Endothelial cell of umbilical vein (primary cell): Measurements from ENCODE around the gene TBATA. TPM values are rescaled to one million over a fixed set of nuclear protein-coding genes. Genes with fewer than 3 reads are reported as not detected.

ENCODE experiments used
- BruUV-seq: library from RNA; stranded (reverse); fragments of 400-500 nt; replicated peaks from 2 replicates; lab custom pipeline; 2021; lab: Mats Ljungman, UMichigan
- CTCF ChIA-PET: fragments of 300-600, 350-600 bp; sonication (Branson Sonifier 250); formaldehyde crosslinking; loops from one replicate; lab custom pipeline; 2021; ENCODE audit warnings: antibody characterized with exemption, inconsistent platforms; lab: Charles Lee
- POLR2A ChIA-PET: fragments of 300-600, 350-600 bp; sonication (Branson Sonifier 250); formaldehyde crosslinking; loops from one replicate; lab custom pipeline; 2021; ENCODE audit warnings: antibody characterized with exemption, inconsistent platforms; lab: Charles Lee
- DNase-seq: peaks from one replicate; pipeline ENCODE4 v3.0.0-alpha.2; 2011; ENCODE audit warnings: low read depth, low spot score
- FAIRE-seq: peaks from 2 replicates; lab custom pipeline; 2011; peaks lifted over from hg19 to GRCh38; lab: Jason Lieb, UNC
- H2AFZ ChIP-seq: 2 replicates; pipeline ENCODE4 v1.6.0; 2012; ENCODE audit warnings: low read depth, low read length, control low read depth, inconsistent platforms
- H3K27ac ChIP-seq: 2 replicates; pipeline ENCODE4 v1.5.1; 2011; ENCODE audit warnings: low read depth, mild to moderate bottlenecking, control low read depth, low read length, moderate library complexity; ENCODE audit not compliant: insufficient read depth
- H3K27me3 ChIP-seq, 2 experiments: 2 replicates each; pipeline versions ENCODE4 v1.6.0 to v1.6.1; 2011; ENCODE audit warnings: low read length in 2 of 2, mixed read lengths in 1 of 2; ENCODE audit not compliant: control insufficient read depth in 2 of 2, insufficient read depth in 2 of 2
- H3K36me3 ChIP-seq, 2 experiments: 2 replicates in 1 of 2; 3 replicates in 1 of 2; pipeline ENCODE4 v1.5.1; 2011; ENCODE audit warnings: low read length in 2 of 2, mild to moderate bottlenecking in 1 of 2, moderate library complexity in 1 of 2; ENCODE audit not compliant: control insufficient read depth in 2 of 2, insufficient read depth in 2 of 2; ENCODE audit errors: extremely low read depth in 1 of 2
- H3K4me1 ChIP-seq: 3 replicates; pipeline ENCODE4 v1.5.1; 2011; ENCODE audit warnings: mild to moderate bottlenecking, low read length; ENCODE audit not compliant: control insufficient read depth, insufficient read depth; ENCODE audit errors: extremely low read depth
- H3K4me2 ChIP-seq: 2 replicates; pipeline ENCODE4 v1.6.1; 2011; ENCODE audit warnings: low read length, control low read depth, mixed read lengths; ENCODE audit not compliant: insufficient read depth
- H3K4me3 ChIP-seq, 3 experiments: fragments of 200-600 bp in 1 of 3; sonication (generic), shearing (Covaris generic) in 1 of 3; replicated peaks in 1 of 3; 2 replicates each; pipeline ENCODE4 v1.5.1; 2011 to 2016; ENCODE audit warnings: control low read depth in 3 of 3, low read length in 3 of 3, mild to moderate bottlenecking in 2 of 3, inconsistent platforms in 1 of 3, low read depth in 1 of 3, moderate library complexity in 1 of 3; ENCODE audit not compliant: insufficient read depth in 1 of 3
- H3K79me2 ChIP-seq: 2 replicates; pipeline ENCODE4 v1.6.0; 2012; ENCODE audit warnings: low read length, inconsistent platforms; ENCODE audit not compliant: control insufficient read depth, insufficient read depth
- H3K9ac ChIP-seq: replicated peaks from 2 replicates; pipeline ENCODE3; 2011; ENCODE audit warnings: low read length, control low read depth; ENCODE audit not compliant: insufficient read depth; ENCODE audit errors: extremely low read depth
- H3K9me1 ChIP-seq: replicated peaks from 3 replicates; pipeline ENCODE4 v1.6.0; 2011; ENCODE audit warnings: mild to moderate bottlenecking, low read length; ENCODE audit not compliant: control insufficient read depth, insufficient read depth; ENCODE audit errors: extremely low read depth
- H3K9me3 ChIP-seq: replicated peaks from 2 replicates; pipeline ENCODE4 v1.5.1; 2012; ENCODE audit warnings: low read length, inconsistent platforms; ENCODE audit not compliant: control insufficient read depth, insufficient read depth
- H4K20me1 ChIP-seq: replicated peaks from 2 replicates; pipeline ENCODE3; 2011; ENCODE audit warnings: mild to moderate bottlenecking, low read length; ENCODE audit not compliant: control insufficient read depth, insufficient read depth; ENCODE audit errors: extremely low read depth
- EZH2 ChIP-seq: IDR thresholded peaks from 2 replicates; pipeline ENCODE4 v1.6.1; 2012; ENCODE audit warnings: borderline replicate concordance, low read depth, mild to moderate bottlenecking, moderate library complexity, low read length, inconsistent platforms; ENCODE audit not compliant: severe bottlenecking
- FOS ChIP-seq: IDR thresholded peaks from 2 replicates; pipeline ENCODE4 v1.6.1; 2011; ENCODE audit warnings: mild to moderate bottlenecking, low read length, moderate library complexity, borderline replicate concordance; ENCODE audit not compliant: insufficient read depth
- GATA2 ChIP-seq: IDR thresholded peaks from 2 replicates; pipeline ENCODE4 v1.7.0; 2011; ENCODE audit warnings: low read depth, mild to moderate bottlenecking, moderate library complexity, mixed read lengths, low read length; ENCODE audit not compliant: insufficient read length, insufficient read depth
- JUN ChIP-seq: IDR thresholded peaks from 2 replicates; pipeline ENCODE4 v1.6.1; 2011; ENCODE audit warnings: borderline replicate concordance, low read depth; ENCODE audit not compliant: insufficient read length, insufficient read depth
- MYC ChIP-seq: IDR thresholded peaks from one replicate; pipeline ENCODE4 v1.6.1; 2011; ENCODE audit warnings: mild to moderate bottlenecking, low read depth, low read length
- POLR2A ChIP-seq: IDR thresholded peaks from 2 replicates; pipeline ENCODE4 v1.6.1; 2012; ENCODE audit warnings: low read depth, mild to moderate bottlenecking, control low read depth, low read length
- POLR2AphosphoS5 ChIP-seq: IDR thresholded peaks from 2 replicates; pipeline ENCODE4 v1.6.1; 2012; ENCODE audit warnings: low read depth, mild to moderate bottlenecking, control low read depth, low read length, moderate library complexity; ENCODE audit not compliant: insufficient read depth
- dilution Hi-C: fragments of 300-500 bp; cut with MboI; formaldehyde crosslinking; loops from one replicate; pipeline ENCODE4 v1.15.0; 2019; ENCODE audit warnings: low sequenced_read_pairs; ENCODE audit not compliant: extremely low pct_ligation_motif_present
- intact Hi-C: fragments of 100-400 bp; cut with micrococcal nuclease; formaldehyde crosslinking; loops from one replicate; pipeline ENCODE4 v1.10.0; 2022
- polyA plus RNA-seq, 4 experiments: library from polyadenylated mRNA; depleted of rRNA in 3 of 4; stranded (reverse) in 3 of 4; unstranded in 1 of 4; fragments of >200 nt; gene quantifications; 2 replicates each; pipeline versions ENCODE4 v1.2.1 to v1.2.3, GENCODE V29; 2011 to 2012; ENCODE audit warnings: missing spikeins in 1 of 4
- total RNA-seq: library from RNA; stranded (reverse); gene quantifications from 2 replicates; pipeline ENCODE4 v1.2.3, GENCODE V29; 2021
- TF ChIP-seq, protein P1 (sequence below), 2 donors: IDR thresholded peaks; 1 replicate in 1 of 2; 2 replicates in 1 of 2; pipeline ENCODE4 v1.5.1; 2011; ENCODE audit warnings: low read length in 2 of 2, mild to moderate bottlenecking in 2 of 2, moderate library complexity in 2 of 2, control low read depth in 1 of 2, inconsistent platforms in 1 of 2, low read depth in 1 of 2; ENCODE audit not compliant: insufficient read depth in 1 of 2; ENCODE audit errors: extremely low read depth in 1 of 2
- TF ChIP-seq, protein P2 (sequence below): IDR thresholded peaks from 2 replicates; pipeline ENCODE4 v1.6.1; 2011; ENCODE audit not compliant: insufficient read depth, insufficient read length

TBATA gene
- total and polyA plus RNA-seq, 2 donors (not counting 3 experiments of a cell fraction or from before 2014, with no cell fraction given) = not detected

DNA sequence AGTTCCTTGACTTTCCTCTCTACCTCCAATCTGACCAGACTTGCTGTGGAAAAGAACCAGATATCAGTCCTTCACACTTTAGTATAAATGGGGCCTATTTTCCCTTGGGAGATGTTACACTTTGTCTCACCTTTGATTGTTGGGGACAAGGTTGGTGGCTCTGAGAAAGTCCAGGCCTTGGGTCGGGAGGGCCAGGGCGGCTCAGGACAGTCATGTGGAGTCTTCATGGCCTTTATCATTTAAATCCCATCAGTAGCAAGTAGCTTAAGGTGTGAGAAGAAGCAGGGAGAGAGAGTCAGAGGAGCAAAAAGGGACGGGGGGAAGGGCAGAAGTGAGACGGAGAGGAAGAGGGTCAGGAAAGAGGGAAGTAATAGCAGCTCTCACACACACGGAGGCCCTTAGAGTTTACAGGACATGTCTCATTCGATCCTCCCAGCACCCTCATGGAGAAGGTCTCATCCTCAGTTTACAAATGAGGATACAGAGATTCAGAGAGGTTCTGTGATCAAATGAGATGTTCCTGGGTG, 40.5 kb downstream of the TBATA start:
- FAIRE-seq (no peak), DNase-seq (no peak)
- H2AFZ ChIP-seq = no peak overlapping the region
- H3K79me2 ChIP-seq = no peaks in the 10 kb centered on the region
- intact Hi-C loops = no loop called here
- H3K9me1 ChIP-seq = no peaks in the 10 kb centered on the region
- H3K9me3 ChIP-seq = no peaks in the 10 kb centered on the region
- TF ChIP-seq GATA2 (no peak), POLR2A (no peak), POLR2AphosphoS5 (no peak), FOS (no peak), EZH2 (no peak), JUN (no peak), MYC (no peak)
- TF ChIP-seq, protein P1, sequence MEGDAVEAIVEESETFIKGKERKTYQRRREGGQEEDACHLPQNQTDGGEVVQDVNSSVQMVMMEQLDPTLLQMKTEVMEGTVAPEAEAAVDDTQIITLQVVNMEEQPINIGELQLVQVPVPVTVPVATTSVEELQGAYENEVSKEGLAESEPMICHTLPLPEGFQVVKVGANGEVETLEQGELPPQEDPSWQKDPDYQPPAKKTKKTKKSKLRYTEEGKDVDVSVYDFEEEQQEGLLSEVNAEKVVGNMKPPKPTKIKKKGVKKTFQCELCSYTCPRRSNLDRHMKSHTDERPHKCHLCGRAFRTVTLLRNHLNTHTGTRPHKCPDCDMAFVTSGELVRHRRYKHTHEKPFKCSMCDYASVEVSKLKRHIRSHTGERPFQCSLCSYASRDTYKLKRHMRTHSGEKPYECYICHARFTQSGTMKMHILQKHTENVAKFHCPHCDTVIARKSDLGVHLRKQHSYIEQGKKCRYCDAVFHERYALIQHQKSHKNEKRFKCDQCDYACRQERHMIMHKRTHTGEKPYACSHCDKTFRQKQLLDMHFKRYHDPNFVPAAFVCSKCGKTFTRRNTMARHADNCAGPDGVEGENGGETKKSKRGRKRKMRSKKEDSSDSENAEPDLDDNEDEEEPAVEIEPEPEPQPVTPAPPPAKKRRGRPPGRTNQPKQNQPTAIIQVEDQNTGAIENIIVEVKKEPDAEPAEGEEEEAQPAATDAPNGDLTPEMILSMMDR (IDR thresholded peaks at IDR 0.05; ENCODE audit: extremely low read depth in 1 of 2, insufficient read depth in 1 of 2, low read depth in 1 of 2, low read length in 2 of 2) = no peak
- TF ChIP-seq, protein P2, sequence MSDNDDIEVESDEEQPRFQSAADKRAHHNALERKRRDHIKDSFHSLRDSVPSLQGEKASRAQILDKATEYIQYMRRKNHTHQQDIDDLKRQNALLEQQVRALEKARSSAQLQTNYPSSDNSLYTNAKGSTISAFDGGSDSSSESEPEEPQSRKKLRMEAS = no peak
- H3K9ac ChIP-seq = no peak overlapping the region
- BruUV-seq = no TSS peak
- H3K4me1 ChIP-seq = peaks cover 6% of the 10 kb centered on the region
- CTCF ChIA-PET = interaction anchor here (0.8 kb wide), 1 partner anchor 10 kb away, joined by 4 read pairs; no protein-coding TSS in a partner anchor
- POLR2A ChIA-PET = no interaction called here
- H3K27me3 ChIP-seq = no peaks in the 10 kb centered on the region
- H3K4me2 ChIP-seq = no peak overlapping the region
- dilution Hi-C loops = no loop called here
- no peaks in the 10 kb centered on the region for H3K36me3 ChIP-seq
- H4K20me1 ChIP-seq = no peaks in the 10 kb centered on the region
- no peak overlapping the region for H3K4me3 ChIP-seq
- no peak overlapping the region for H3K27ac ChIP-seq
